ENCODE results near the gene UQCRC1.

GRCh38 chr3:48647714-48648113 lies 38.3 kb upstream of the UQCRC1 start:
- no peak for TF ChIP-seq POLR2A (IDR thresholded peaks at IDR 0.05)
- TF ChIP-seq CTCF (IDR thresholded peaks at IDR 0.05), result no peak
- TF ChIP-seq EP300 (IDR thresholded peaks at IDR 0.05), result no peak

All from tibial nerve (tissue), 4 donors.